GM21619 (cell line): ENCODE results near the gene SWI5.

Source experiments
- ATAC-seq: cut with Tn5 transposase; IDR thresholded peaks from one replicate; pipeline ENCODE4 v1.9.1; 2021; ENCODE audit not compliant: unreplicated experiment

The SWI5 gene

GRCh38 chr9:128314697-128315096, 38.6 kb downstream of the SWI5 start:
- no peak for ATAC-seq

- no peak for ATAC-seq
These were observed 40.3 kb downstream of the SWI5 start for GRCh38 chr9:128316421-128316820.

GRCh38 chr9:128317629-128318028, 41.6 kb downstream of the SWI5 start:
- no peak for ATAC-seq

- no peak for ATAC-seq
These were observed 45.3 kb downstream of the SWI5 start for GRCh38 chr9:128321343-128321742.

- ATAC-seq: peak; percentile 15
These were observed 45.9 kb downstream of the SWI5 start for GRCh38 chr9:128321879-128322403.

GRCh38 chr9:128322404-128323211, 46.5 kb downstream of the SWI5 start, which contains the start of the genes COQ4 and TRUB2:
COQ4 (plus strand) TSS chr9:128322839; CDS start chr9:128322859, 20 bp downstream.
TRUB2 (minus strand) TSS chr9:128322447; CDS start chr9:128322408, 39 bp downstream.
- ATAC-seq: peak; percentile 79

GRCh38 chr9:128323212-128323730, 47.2 kb downstream of the SWI5 start:
- no peak for ATAC-seq

- ATAC-seq: no peak
These were observed 47.7 kb downstream of the SWI5 start for GRCh38 chr9:128323791-128324190.

GRCh38 chr9:128324401-128324800, 48.3 kb downstream of the SWI5 start:
- no peak for ATAC-seq

GRCh38 chr9:128325629-128326028, 49.6 kb downstream of the SWI5 start:
- no peak for ATAC-seq

GRCh38 chr9:128333451-128333869, 57.4 kb downstream of the SWI5 start:
- no peak for ATAC-seq

- no peak for ATAC-seq
These were observed 59.1 kb downstream of the SWI5 start for GRCh38 chr9:128335161-128335560.

GRCh38 chr9:128335914-128336313, 59.8 kb downstream of the SWI5 start:
- no peak for ATAC-seq

- ATAC-seq: no peak
These were observed 61.9 kb downstream of the SWI5 start for GRCh38 chr9:128337936-128338335.
